K562 (cell line): Measurements from ENCODE around the gene GSTA4. TPM values are rescaled to one million over a fixed set of nuclear protein-coding genes. Genes with fewer than 3 reads are reported as not detected.

Experiments
- ATAC-seq: fragments of 200-7000 bp; cut with Tn5 transposase; 3 replicates; pipeline ENCODE4 v1.9.1; 2020; ENCODE audit warnings: moderate library complexity
- BruUV-seq: library from RNA; stranded (reverse); fragments of 400-500 nt; replicated peaks from 2 replicates; lab custom pipeline; 2021; lab: Mats Ljungman, UMichigan
- CTCF ChIA-PET: fragments of 300-600 bp; formaldehyde crosslinking; extraction: SDS; loops from one replicate; lab custom pipeline; 2021; ENCODE audit warnings: low intra/inter-chr PET ratio; lab: Yijun Ruan, JAX
- POLR2A ChIA-PET: fragments of 300-600, 350-650 bp; sonication (Branson Sonifier 250); formaldehyde crosslinking; extraction: SDS; loops from one replicate; lab custom pipeline; 2021; ENCODE audit warnings: antibody characterized with exemption, inconsistent platforms; lab: Yijun Ruan, JAX
- DNase-seq, 4 experiments: peaks; one replicate each; pipeline versions ENCODE4 v3.0.0 to v3.0.0-alpha.2; 2011 to 2018; ENCODE audit warnings: low spot score in 3 of 4, mixed read lengths in 3 of 4; ENCODE audit errors: extremely low read depth in 1 of 4
- FAIRE-seq: peaks from 2 replicates; lab custom pipeline; 2011; peaks lifted over from hg19 to GRCh38; lab: Jason Lieb, UNC
- H2AFZ ChIP-seq: 2 replicates; pipeline ENCODE4 v1.6.0; 2011; ENCODE audit warnings: low read depth, low read length, control low read depth, inconsistent platforms
- H3K27ac ChIP-seq: fragments of 200-600 bp; 3 replicates; pipeline ENCODE4 v1.8.0; 2011; ENCODE audit warnings: low read depth, mild to moderate bottlenecking, control low read depth, inconsistent platforms, low read length, moderate library complexity, mixed read lengths; ENCODE audit errors: extremely low read depth
- H3K27me3 ChIP-seq, 2 experiments: fragments of 300-600 bp in 1 of 2; 2 replicates in 1 of 2; 3 replicates in 1 of 2; pipeline versions ENCODE4 v1.6.0 to v1.8.0; 2011; ENCODE audit warnings: inconsistent platforms in 2 of 2, low read length in 2 of 2, mild to moderate bottlenecking in 1 of 2, mixed read lengths in 1 of 2, moderate library complexity in 1 of 2; ENCODE audit not compliant: control insufficient read depth in 2 of 2, insufficient read depth in 2 of 2
- H3K36me3 ChIP-seq: fragments of 300-600 bp; 3 replicates; pipeline ENCODE4 v1.8.0; 2011; ENCODE audit warnings: mild to moderate bottlenecking, low read length, inconsistent platforms; ENCODE audit not compliant: control insufficient read depth, insufficient read depth
- H3K4me1 ChIP-seq, 2 experiments: fragments of 200-600 bp in 1 of 2; replicated peaks in 1 of 2; 2 replicates in 1 of 2; 3 replicates in 1 of 2; pipeline versions ENCODE4 v1.5.1 to v1.8.0; 2011; ENCODE audit warnings: inconsistent platforms in 2 of 2, low read length in 2 of 2, mild to moderate bottlenecking in 1 of 2, mixed read lengths in 1 of 2, moderate library complexity in 1 of 2; ENCODE audit not compliant: control insufficient read depth in 2 of 2, insufficient read depth in 2 of 2
- H3K4me2 ChIP-seq: 2 replicates; pipeline ENCODE4 v1.6.1; 2011; ENCODE audit warnings: low read length, control low read depth, inconsistent platforms, mixed read lengths; ENCODE audit not compliant: insufficient read depth
- H3K4me3 ChIP-seq: fragments of 200-600 bp; sonication (generic), shearing (Covaris generic); 2 replicates; pipeline ENCODE4 v1.5.1; 2016; ENCODE audit warnings: control low read depth, inconsistent platforms
- H3K79me2 ChIP-seq: fragments of 200-600 bp; 3 replicates; pipeline ENCODE4 v1.8.0; 2011; ENCODE audit warnings: low read length, inconsistent platforms; ENCODE audit not compliant: control insufficient read depth, insufficient read depth
- H3K9ac ChIP-seq, 2 experiments: 2 replicates each; pipeline versions ENCODE4 v1.6.0 to v1.6.1; 2011; ENCODE audit warnings: low read depth in 2 of 2, low read length in 2 of 2, control low read depth in 1 of 2, inconsistent platforms in 1 of 2, mild to moderate bottlenecking in 1 of 2, mixed read lengths in 1 of 2; ENCODE audit not compliant: insufficient read depth in 1 of 2
- H3K9me1 ChIP-seq: one replicate; pipeline ENCODE4 v1.6.0; 2011; ENCODE audit warnings: inconsistent platforms, mild to moderate bottlenecking, low read length, moderate library complexity; ENCODE audit not compliant: control insufficient read depth, insufficient read depth
- H3K9me3 ChIP-seq: replicated peaks from 2 replicates; pipeline ENCODE4 v1.5.1; 2011; ENCODE audit warnings: low read depth, low read length, inconsistent platforms; ENCODE audit not compliant: control insufficient read depth, insufficient read depth
- H4K20me1 ChIP-seq: replicated peaks from 2 replicates; pipeline ENCODE4 v1.6.1; 2011; ENCODE audit warnings: low read length, inconsistent platforms, mixed read lengths; ENCODE audit not compliant: control insufficient read depth, insufficient read depth
- HDAC3 ChIP-seq: fragments of 450-650 bp; IDR thresholded peaks from 2 replicates; pipeline ENCODE4 v1.6.1; 2018; ENCODE audit warnings: borderline replicate concordance, mild to moderate bottlenecking, moderate library complexity; ENCODE audit not compliant: partially characterized antibody
- HNRNPUL1 ChIP-seq: fragments of 200-400 bp; formaldehyde crosslinking; IDR thresholded peaks from 2 replicates; pipeline ENCODE4 v1.6.1; 2017; ENCODE audit warnings: low read length
- HSF4 ChIP-seq: fragments of 250-450 bp; sonication (Bioruptor Pico); IDR thresholded peaks from 2 replicates; pipeline ENCODE4 v2.1.2; 2022; ENCODE audit warnings: mild to moderate bottlenecking, moderate library complexity, borderline replicate concordance
- SAFB ChIP-seq: fragments of 200-400 bp; formaldehyde crosslinking; IDR thresholded peaks from 2 replicates; pipeline ENCODE4 v1.6.1; 2017; ENCODE audit warnings: low read depth, low read length, borderline replicate concordance
- SIRT6 ChIP-seq: IDR thresholded peaks from one replicate; pipeline ENCODE4 v1.6.1; 2012; ENCODE audit warnings: low read depth, mild to moderate bottlenecking, control low read depth, inconsistent platforms, low read length, moderate library complexity
- SNAPC5 ChIP-seq: fragments of 250-450 bp; sonication (Bioruptor Pico); IDR thresholded peaks from 2 replicates; pipeline ENCODE4 v1.8.0; 2021; ENCODE audit warnings: moderate library complexity, mild to moderate bottlenecking, inconsistent platforms
- SNRNP70 ChIP-seq: fragments of 200-400 bp; formaldehyde crosslinking; optimal IDR thresholded peaks from 2 replicates; pipeline ENCODE3; 2017; ENCODE audit warnings: low read depth, low read length
- STAT5A ChIP-seq: IDR thresholded peaks from 2 replicates; pipeline ENCODE4 v1.6.1; 2012; ENCODE audit warnings: low read length, inconsistent platforms, borderline replicate concordance
- ZBTB2 ChIP-seq: fragments of 450-650 bp; IDR thresholded peaks from 2 replicates; pipeline ENCODE4 v1.6.1; 2016; ENCODE audit warnings: antibody characterized with exemption
- ZNF280B ChIP-seq: fragments of 250-450 bp; sonication (Bioruptor Pico); IDR thresholded peaks from 2 replicates; pipeline ENCODE4 v1.5.1; 2021; ENCODE audit warnings: mild to moderate bottlenecking
- WGBS: fragments of 100-300 bp; shearing (Covaris generic); methylation state at CpG from one replicate; pipeline ENCODE4 v1.1.6; 2016; ENCODE audit warnings: low coverage, mixed read lengths; ENCODE audit not compliant: insufficient coverage; ENCODE audit errors: missing lambda C conversion rate; 5-methylcytosine and 5-hydroxymethylcytosine counted together
- in situ Hi-C: fragments of 300-500 bp; cut with MboI; formaldehyde crosslinking; loops from 4 replicates; pipeline ENCODE4 v1.15.0; 2018; ENCODE audit warnings: inconsistent platforms, mixed read lengths
- intact Hi-C: fragments of 100-400 bp; cut with micrococcal nuclease; formaldehyde crosslinking; loops from 2 replicates; pipeline ENCODE4 v1.14.2; 2022
- polyA plus RNA-seq, 8 experiments: library from polyadenylated mRNA; depleted of rRNA in 4 of 8; stranded (reverse) in 5 of 8; unstranded in 3 of 8; fragments of >200 nt; fragmentation: Nextera tagmentation in 2 of 8; fragmentation: Illumina TruSeq in 1 of 8; extraction: Ambion mirVana in 2 of 8; extraction: Trizol in 1 of 8; gene quantifications; 2 replicates each; pipeline versions ENCODE4 v1.2.1 to v1.2.3, GENCODE V29; 2011 to 2014; ENCODE audit warnings: inconsistent platforms in 1 of 8, missing spikeins in 1 of 8
- total RNA-seq, 7 experiments: library from RNA; depleted of rRNA in 6 of 7; stranded (reverse); fragments of >200 nt in 6 of 7; fragmentation: Illumina TruSeq in 2 of 7; extraction: Trizol in 2 of 7; gene quantifications; 2 replicates each; pipeline versions ENCODE4 v1.2.1 to v1.2.3, GENCODE V29; 2011 to 2021; ENCODE audit warnings: low replicate concordance in 1 of 7

GSTA4 gene
- total and polyA plus RNA-seq, 9 of the 15 experiments (the other 6 are each of a cell fraction or from before 2014, with no cell fraction given): 0.89 to 4.0 (median 2.0) TPM

- Histone ChIP-seq H3K36me3 (no peaks in the 10 kb centered on the region), H3K27me3 (0 out of 5 replicates have a peak, but pooled peaks cover 0 to 4% of the 10 kb centered on the region in 2 experiments), H3K4me1 (no peaks in the 10 kb centered on the region), H3K9me3 (no peaks in the 10 kb centered on the region), H3K9me1 (no peaks in the 10 kb centered on the region), H3K79me2 (no peaks in the 10 kb centered on the region), H3K9ac (no peak overlapping the region), H3K27ac (no peak overlapping the region), H3K4me3 (no peak overlapping the region), H2AFZ (no peak overlapping the region), H3K4me2 (no peak overlapping the region), H4K20me1 (no peaks in the 10 kb centered on the region)
- ATAC-seq: no peak
- in situ Hi-C loops: no loop called here
- no peak for TF ChIP-seq ZNF280B (CRISPR knock-in tag)
- no peak for TF ChIP-seq SNAPC5 (CRISPR knock-in tag)
- no peak for TF ChIP-seq SNRNP70
- TF ChIP-seq HDAC3: no peak
- no peak for TF ChIP-seq SAFB
- no peak for TF ChIP-seq SIRT6
- TF ChIP-seq HNRNPUL1: no peak
- TF ChIP-seq HSF4: no peak
- no peak for TF ChIP-seq ZBTB2
- TF ChIP-seq STAT5A: no peak
- intact Hi-C loops: no loop called here
- WGBS: 13% methylated on average over 7 of the region's 7 CpGs
- no peak for DNase-seq
- POLR2A ChIA-PET: interaction anchor here (0.6 to 1.8 kb wide), 2 partner anchors 13 to 161 kb away, joined by 3 read pairs; no protein-coding TSS in a partner anchor
- no TSS peak for BruUV-seq
- CTCF ChIA-PET: no interaction called here
- no peak for FAIRE-seq
Measured at GRCh38 chr6:52955871-52956270, 39.2 kb downstream of the GSTA4 start.
